HepG2 (cell line): ENCODE results near the gene SCARB2. TPM values are rescaled to one million over a fixed set of nuclear protein-coding genes. Genes with fewer than 3 reads are reported as not detected.

ENCODE experiments used
- ARID4A ChIP-seq: sonication (generic); formaldehyde crosslinking; IDR thresholded peaks from 2 replicates; pipeline ENCODE4 v1.5.0; 2020; ENCODE audit warnings: mild to moderate bottlenecking, missing genetic modification reagents, borderline replicate concordance
- CENPX ChIP-seq: sonication (generic); formaldehyde crosslinking; IDR thresholded peaks from 2 replicates; pipeline ENCODE4 v1.9.0; 2021; ENCODE audit warnings: mild to moderate bottlenecking, missing genetic modification reagents, moderate library complexity
- DMTF1 ChIP-seq: sonication (generic); formaldehyde crosslinking; IDR thresholded peaks from 2 replicates; pipeline ENCODE4 v1.4.0; 2020; ENCODE audit warnings: mild to moderate bottlenecking, missing genetic modification reagents
- ELF1 ChIP-seq: sonication (generic); formaldehyde crosslinking; IDR thresholded peaks from 2 replicates; pipeline ENCODE4 v1.4.0; 2020; ENCODE audit warnings: missing genetic modification reagents
- GMEB2 ChIP-seq: IDR thresholded peaks from 2 replicates; pipeline ENCODE4 v1.6.1; 2016; ENCODE audit warnings: missing biosample characterization, missing genetic modification reagents, low read depth
- HIVEP1 ChIP-seq: sonication (generic); formaldehyde crosslinking; IDR thresholded peaks from 2 replicates; pipeline ENCODE4 v1.4.0; 2020; ENCODE audit warnings: mild to moderate bottlenecking, missing genetic modification reagents
- ISL2 ChIP-seq: sonication (generic); formaldehyde crosslinking; IDR thresholded peaks from 2 replicates; pipeline ENCODE4 v1.5.0; 2020; ENCODE audit warnings: missing genetic modification reagents
- SRF ChIP-seq: IDR thresholded peaks from 2 replicates; pipeline ENCODE4 v1.6.1; 2011; ENCODE audit warnings: mild to moderate bottlenecking, low read depth, low read length, moderate library complexity
- SRSF4 ChIP-seq: fragments of 200-400 bp; formaldehyde crosslinking; IDR thresholded peaks from one replicate; pipeline ENCODE4 v1.6.1; 2018; ENCODE audit warnings: mild to moderate bottlenecking, low read depth, low read length, moderate library complexity; ENCODE audit not compliant: poor library complexity, severe bottlenecking
- TRIM24 ChIP-seq: sonication (generic); formaldehyde crosslinking; IDR thresholded peaks from 2 replicates; pipeline ENCODE4 v1.8.0; 2022; ENCODE audit warnings: mild to moderate bottlenecking, missing genetic modification reagents
- ZBTB46 ChIP-seq: sonication (generic); formaldehyde crosslinking; IDR thresholded peaks from 2 replicates; pipeline ENCODE4 v1.4.0; 2020; ENCODE audit warnings: mild to moderate bottlenecking, missing genetic modification reagents, borderline replicate concordance
- ZKSCAN1 ChIP-seq: fragments of 150-350 bp; IDR thresholded peaks from 2 replicates; pipeline ENCODE4 v1.6.1; 2014; ENCODE audit warnings: low read length
- ZNF44 ChIP-seq: sonication (generic); formaldehyde crosslinking; IDR thresholded peaks from 2 replicates; pipeline ENCODE4 v1.5.1; 2020; ENCODE audit warnings: mild to moderate bottlenecking, missing genetic modification reagents
- ZNF503 ChIP-seq: sonication (generic); formaldehyde crosslinking; IDR thresholded peaks from 2 replicates; pipeline ENCODE4 v1.4.0; 2020; ENCODE audit warnings: missing genetic modification reagents
- ZNF546 ChIP-seq: sonication (generic); formaldehyde crosslinking; conservative IDR thresholded peaks from 2 replicates; pipeline ENCODE4 v1.8.1; 2023; ENCODE audit warnings: mild to moderate bottlenecking, missing genetic modification reagents
- ZNF552 ChIP-seq: sonication (generic); formaldehyde crosslinking; IDR thresholded peaks from 2 replicates; pipeline ENCODE4 v1.9.0; 2022; ENCODE audit warnings: missing genetic modification reagents, mild to moderate bottlenecking, borderline replicate concordance
- ZNF674 ChIP-seq: sonication (generic); formaldehyde crosslinking; IDR thresholded peaks from 2 replicates; pipeline ENCODE4 v1.5.0; 2020; ENCODE audit warnings: low read depth, mild to moderate bottlenecking, missing genetic modification reagents
- polyA plus RNA-seq, 8 experiments: library from polyadenylated mRNA; depleted of rRNA in 3 of 8; stranded (reverse) in 7 of 8; unstranded in 1 of 8; fragments of >200 nt; fragmentation: Illumina TruSeq in 4 of 8; extraction: Trizol in 4 of 8; gene quantifications; 2 replicates each; pipeline versions ENCODE4 v1.2.1 to v1.2.3, GENCODE V29; 2011 to 2016; ENCODE audit warnings: low read depth in 4 of 8, missing spikeins in 1 of 8, mixed read lengths in 1 of 8; ENCODE audit not compliant: insufficient read depth in 1 of 8
- total RNA-seq, 5 experiments: library from RNA; depleted of rRNA; stranded (reverse); fragments of >200 nt; fragmentation: Illumina TruSeq; extraction: Trizol; gene quantifications; 2 replicates each; pipeline ENCODE4 v1.2.3, GENCODE V29; 2016; ENCODE audit warnings: low read depth in 1 of 5

Gene SCARB2
- total and polyA plus RNA-seq, 2 of the 13 experiments (the other 11 are each of a cell fraction or from before 2014, with no cell fraction given): 40.6 to 43.4 TPM

GRCh38 chr4:76213415-76214176 lies at the start of gene SCARB2 (continued):
- TF ChIP-seq GMEB2 (CRISPR knock-in tag) (no peak), ZNF503 (CRISPR knock-in tag) (no peak), ZNF552 (no peak), ARID4A (peak; percentile 86), DMTF1 (CRISPR knock-in tag) (0 out of 2 replicates have a peak, but pooled peaks have one; percentile 30), SRF (no peak), SRSF4 (no peak), TRIM24 (no peak), HIVEP1 (CRISPR knock-in tag) (no peak), ZNF674 (CRISPR knock-in tag) (no peak), ZBTB46 (no peak), ZNF546 (peak; percentile 89), CENPX (no peak), ZKSCAN1 (no peak), ISL2 (0 out of 2 replicates have a peak, but pooled peaks have one; percentile 10), ZNF44 (CRISPR knock-in tag) (peak; percentile 44; the same call in 1 of the 2 replicates), ELF1 (CRISPR knock-in tag) (0 out of 2 replicates have a peak, but pooled peaks have one; percentile 27)
